OCI-LY3 (cell line): ENCODE results near the gene SMAD5.

ENCODE experiments used
- CTCF ChIP-seq: fragments of 200-600, 300-600 bp; sonication (generic); IDR thresholded peaks from 2 replicates; pipeline ENCODE4 v1.5.1; 2014; ENCODE audit warnings: antibody characterized with exemption, low read length, low read depth
- EZH2phosphoT487 ChIP-seq: fragments of 200-600 bp; shearing (Covaris generic); IDR thresholded peaks from 2 replicates; pipeline ENCODE4 v1.6.1; 2018; ENCODE audit warnings: antibody characterized with exemption, mixed run types, low read depth

GRCh38 chr5:136135536-136135935 is 2.9 kb downstream of the SMAD5 start:
- TF ChIP-seq CTCF (no peak), EZH2phosphoT487 (no peak)
